WERI-Rb-1 (cell line): ENCODE data around the gene CCDC175.
A peak's percentile ranks its signal among the peaks of the same experiment; 100 is the strongest.

Experiments
- DNase-seq: peaks from one replicate; pipeline ENCODE4 v3.0.0-alpha.2; 2020
- H3K27ac ChIP-seq: fragments of 250-450 bp; sonication (Bioruptor Pico); 2 replicates; pipeline ENCODE4 v1.5.1; 2020; ENCODE audit warnings: mild to moderate bottlenecking, moderate library complexity
- H3K27me3 ChIP-seq: fragments of 250-450 bp; sonication (Bioruptor Pico); 2 replicates; pipeline ENCODE4 v1.5.1; 2021; ENCODE audit warnings: mild to moderate bottlenecking, low read depth, moderate library complexity; ENCODE audit not compliant: insufficient read depth, severe bottlenecking
- H3K36me3 ChIP-seq: fragments of 250-450 bp; sonication (Bioruptor Pico); 2 replicates; pipeline ENCODE4 v1.5.1; 2020; ENCODE audit warnings: mild to moderate bottlenecking, moderate library complexity
- H3K4me3 ChIP-seq: 2 replicates; pipeline ENCODE4 v1.5.1; 2011; ENCODE audit warnings: low read depth, mild to moderate bottlenecking, control low read depth, low read length
- H3K9me3 ChIP-seq: fragments of 250-450 bp; sonication (Bioruptor Pico); 2 replicates; pipeline ENCODE4 v1.5.1; 2021; ENCODE audit warnings: mild to moderate bottlenecking, moderate library complexity; ENCODE audit not compliant: severe bottlenecking
- CTCF ChIP-seq: IDR thresholded peaks from 2 replicates; pipeline ENCODE4 v1.5.1; 2011; ENCODE audit warnings: low read depth, mild to moderate bottlenecking, control low read depth, inconsistent platforms, low read length

The CCDC175 gene

GRCh38 chr14:59465316-59466135 is 111.1 kb downstream of the CCDC175 start, which contains the start of gene GPR135:
Gene GPR135, minus strand, starts transcription at chr14:59465380. Its CDS starts 154 bp downstream, at chr14:59465226.
- H3K9me3 ChIP-seq = no peaks in the 10 kb centered on the region
- peaks cover 9% of the 10 kb centered on the region; the same call in 1 of the 2 replicates for H3K36me3 ChIP-seq
- peak within 1 kb of the TSS; percentile 69 for H3K4me3 ChIP-seq
- no peaks in the 10 kb centered on the region for H3K27me3 ChIP-seq
- DNase-seq = no peak
- no peak for TF ChIP-seq CTCF
- H3K27ac ChIP-seq = peak within 1 kb of the TSS; percentile 49

GRCh38 chr14:59464486-59465315 is 111.9 kb downstream of the CCDC175 start:
- Histone ChIP-seq H3K9me3 (no peaks in the 10 kb centered on the region), H3K27ac (peak overlapping the region; percentile 49), H3K36me3 (peaks cover 12% of the 10 kb centered on the region; the same call in 1 of the 2 replicates), H3K4me3 (peak overlapping the region; percentile 69), H3K27me3 (no peaks in the 10 kb centered on the region)
- peak; percentile 77 for DNase-seq
- no peak for TF ChIP-seq CTCF

GRCh38 chr14:59463787-59464485 is 112.7 kb downstream of the CCDC175 start:
- Histone ChIP-seq H3K4me3 (peak overlapping the region; percentile 69), H3K36me3 (peaks cover 12% of the 10 kb centered on the region; the same call in 1 of the 2 replicates), H3K27me3 (no peaks in the 10 kb centered on the region), H3K9me3 (no peaks in the 10 kb centered on the region), H3K27ac (peak overlapping the region; percentile 49)
- TF ChIP-seq CTCF = no peak
- DNase-seq = no peak

- H3K27me3 ChIP-seq = no peaks in the 10 kb centered on the region
- no peak for TF ChIP-seq CTCF
- H3K27ac ChIP-seq = no peak overlapping the region
- no peaks in the 10 kb centered on the region for H3K9me3 ChIP-seq
- DNase-seq = no peak
- peaks cover 12% of the 10 kb centered on the region; the same call in 1 of the 2 replicates for H3K36me3 ChIP-seq
- no peak overlapping the region for H3K4me3 ChIP-seq
Observed at GRCh38 chr14:59461891-59462290, 114.7 kb downstream of the CCDC175 start.

GRCh38 chr14:59460378-59460777 is 116.2 kb downstream of the CCDC175 start:
- peaks cover 15% of the 10 kb centered on the region for H3K36me3 ChIP-seq
- no peaks in the 10 kb centered on the region for H3K27me3 ChIP-seq
- H3K4me3 ChIP-seq = no peak overlapping the region
- H3K9me3 ChIP-seq = no peaks in the 10 kb centered on the region
- H3K27ac ChIP-seq = no peak overlapping the region
- DNase-seq = no peak
- TF ChIP-seq CTCF = no peak
